IPS-18a (cell line): ENCODE results near the gene RBM45.

Source experiments
- H3K27ac ChIP-seq: one replicate; pipeline ENCODE4 v1.5.1; 2013; ENCODE audit warnings: low read length
- H3K27me3 ChIP-seq: one replicate; pipeline ENCODE4 v1.6.1; 2013; ENCODE audit warnings: mild to moderate bottlenecking, low read length; ENCODE audit not compliant: control insufficient read depth, insufficient read depth
- H3K36me3 ChIP-seq: one replicate; pipeline ENCODE4 v1.6.1; 2013; ENCODE audit warnings: low read depth, low read length; ENCODE audit not compliant: control insufficient read depth
- H3K4me1 ChIP-seq: one replicate; pipeline ENCODE4 v1.6.1; 2013; ENCODE audit warnings: low read depth, low read length; ENCODE audit not compliant: control insufficient read depth
- H3K4me3 ChIP-seq: one replicate; pipeline ENCODE4 v1.5.1; 2013; ENCODE audit warnings: low read length
- H3K9ac ChIP-seq: one replicate; pipeline ENCODE4 v1.6.1; 2013; ENCODE audit warnings: mild to moderate bottlenecking, low read length, moderate library complexity
- H3K9me3 ChIP-seq: one replicate; pipeline ENCODE4 v1.6.1; 2013; ENCODE audit warnings: low read depth, low read length; ENCODE audit not compliant: control insufficient read depth

The RBM45 gene

GRCh38 chr2:178173657-178174056, 61.4 kb downstream of the RBM45 start:
- H3K4me1 ChIP-seq: no peaks in the 10 kb centered on the region
- H3K36me3 ChIP-seq: no peaks in the 10 kb centered on the region
- no peaks in the 10 kb centered on the region for H3K9me3 ChIP-seq
- no peak overlapping the region for H3K4me3 ChIP-seq
- H3K27ac ChIP-seq: no peak overlapping the region
- H3K27me3 ChIP-seq: no peaks in the 10 kb centered on the region
- no peak overlapping the region for H3K9ac ChIP-seq

- H3K9ac ChIP-seq: no peak overlapping the region
- H3K27me3 ChIP-seq: no peaks in the 10 kb centered on the region
- no peaks in the 10 kb centered on the region for H3K9me3 ChIP-seq
- no peak overlapping the region for H3K27ac ChIP-seq
- no peak overlapping the region for H3K4me3 ChIP-seq
- H3K4me1 ChIP-seq: no peaks in the 10 kb centered on the region
- no peaks in the 10 kb centered on the region for H3K36me3 ChIP-seq
Measured at GRCh38 chr2:178177066-178177679, 64.9 kb downstream of the RBM45 start.
